ENCODE measurements around the gene SPATA46.

DNA sequence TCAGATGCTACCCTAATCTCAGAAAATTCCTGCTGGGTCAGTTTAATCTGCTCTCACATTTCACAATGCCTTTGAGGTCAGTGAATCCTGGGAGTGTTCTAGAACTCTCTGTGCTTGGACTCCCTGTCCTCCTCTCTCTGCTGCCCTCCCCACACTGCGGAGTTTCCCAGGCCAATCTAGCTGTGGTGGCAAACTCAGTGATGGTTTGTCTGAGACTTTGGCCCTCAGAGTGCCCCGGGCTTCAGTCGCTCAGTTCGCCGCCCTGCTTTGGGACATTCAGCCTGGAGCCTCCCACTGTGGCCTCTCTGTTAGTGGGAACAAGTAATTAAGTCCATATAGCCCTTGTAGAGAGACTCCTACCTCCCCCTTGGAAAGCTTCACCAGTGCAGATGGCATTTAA is 12.0 kb upstream of the SPATA46 start:
- TF ChIP-seq, protein P1, sequence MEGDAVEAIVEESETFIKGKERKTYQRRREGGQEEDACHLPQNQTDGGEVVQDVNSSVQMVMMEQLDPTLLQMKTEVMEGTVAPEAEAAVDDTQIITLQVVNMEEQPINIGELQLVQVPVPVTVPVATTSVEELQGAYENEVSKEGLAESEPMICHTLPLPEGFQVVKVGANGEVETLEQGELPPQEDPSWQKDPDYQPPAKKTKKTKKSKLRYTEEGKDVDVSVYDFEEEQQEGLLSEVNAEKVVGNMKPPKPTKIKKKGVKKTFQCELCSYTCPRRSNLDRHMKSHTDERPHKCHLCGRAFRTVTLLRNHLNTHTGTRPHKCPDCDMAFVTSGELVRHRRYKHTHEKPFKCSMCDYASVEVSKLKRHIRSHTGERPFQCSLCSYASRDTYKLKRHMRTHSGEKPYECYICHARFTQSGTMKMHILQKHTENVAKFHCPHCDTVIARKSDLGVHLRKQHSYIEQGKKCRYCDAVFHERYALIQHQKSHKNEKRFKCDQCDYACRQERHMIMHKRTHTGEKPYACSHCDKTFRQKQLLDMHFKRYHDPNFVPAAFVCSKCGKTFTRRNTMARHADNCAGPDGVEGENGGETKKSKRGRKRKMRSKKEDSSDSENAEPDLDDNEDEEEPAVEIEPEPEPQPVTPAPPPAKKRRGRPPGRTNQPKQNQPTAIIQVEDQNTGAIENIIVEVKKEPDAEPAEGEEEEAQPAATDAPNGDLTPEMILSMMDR (IDR thresholded peaks at IDR 0.05), result no peak
- TF ChIP-seq POLR2A (IDR thresholded peaks at IDR 0.05), result peak in 1 of 2 donors; percentile 65
